SK-N-SH treated with all-trans-retinoic acid at 6 μM for 48 hours (cell line): Measurements from ENCODE around the gene FAM13A.

ENCODE experiments used
- ATAC-seq: fragments of 200-7000 bp; cut with Tn5 transposase; 3 replicates; pipeline ENCODE4 v1.9.1; 2020; ENCODE audit warnings: mild to moderate bottlenecking, moderate library complexity
- BACH2 ChIP-seq: fragments of 250-450 bp; sonication (Bioruptor Pico); IDR thresholded peaks from 2 replicates; pipeline ENCODE4 v1.9.0; 2021; ENCODE audit warnings: mild to moderate bottlenecking, borderline replicate concordance
- CSDC2 ChIP-seq: fragments of 250-450 bp; sonication (Bioruptor Pico); IDR thresholded peaks from 2 replicates; pipeline ENCODE4 v1.5.0; 2020; ENCODE audit warnings: mild to moderate bottlenecking, moderate library complexity
- ESRRG ChIP-seq: fragments of 250-450 bp; sonication (Bioruptor Pico); IDR thresholded peaks from 2 replicates; pipeline ENCODE4 v1.6.1; 2021; ENCODE audit warnings: mild to moderate bottlenecking
- GLIS3 ChIP-seq: fragments of 250-450 bp; sonication (Bioruptor Pico); IDR thresholded peaks from 2 replicates; pipeline ENCODE4 v1.5.0; 2020; ENCODE audit warnings: mild to moderate bottlenecking, moderate library complexity
- ISL1 ChIP-seq: fragments of 250-450 bp; sonication (Bioruptor Pico); IDR thresholded peaks from 2 replicates; pipeline ENCODE4 v2.1.2; 2022; ENCODE audit warnings: mild to moderate bottlenecking, moderate library complexity
- OSR1 ChIP-seq: fragments of 250-450 bp; sonication (Bioruptor Pico); IDR thresholded peaks from 2 replicates; pipeline ENCODE4 v1.8.0; 2022; ENCODE audit warnings: moderate library complexity, mild to moderate bottlenecking, inconsistent platforms
- RARB ChIP-seq: fragments of 250-450 bp; sonication (Bioruptor Pico); IDR thresholded peaks from 2 replicates; pipeline ENCODE4 v1.8.0; 2021; ENCODE audit warnings: mild to moderate bottlenecking, moderate library complexity
- TCF4 ChIP-seq: fragments of 250-450 bp; sonication (Bioruptor Pico); IDR thresholded peaks from 2 replicates; pipeline ENCODE4 v1.8.0; 2021; ENCODE audit warnings: mild to moderate bottlenecking, moderate library complexity, borderline replicate concordance
- TOX ChIP-seq: fragments of 250-450 bp; sonication (Bioruptor Pico); IDR thresholded peaks from 2 replicates; pipeline ENCODE4 v1.8.0; 2021; ENCODE audit warnings: mild to moderate bottlenecking, moderate library complexity, borderline replicate concordance
- ZC3H10 ChIP-seq: fragments of 250-450 bp; sonication (Bioruptor Pico); IDR thresholded peaks from 2 replicates; pipeline ENCODE4 v1.5.1; 2021; ENCODE audit warnings: mild to moderate bottlenecking, moderate library complexity
- ZFP3 ChIP-seq: fragments of 250-450 bp; sonication (Bioruptor Pico); IDR thresholded peaks from 2 replicates; pipeline ENCODE4 v1.5.0; 2020; ENCODE audit warnings: mild to moderate bottlenecking, moderate library complexity
- ZNF565 ChIP-seq: fragments of 450-650 bp; formaldehyde crosslinking; conservative IDR thresholded peaks from 2 replicates; pipeline ENCODE4 v1.5.0; 2020; ENCODE audit warnings: low read depth, mild to moderate bottlenecking, moderate library complexity
- ZNF70 ChIP-seq: fragments of 450-650 bp; formaldehyde crosslinking; IDR thresholded peaks from 2 replicates; pipeline ENCODE4 v1.5.0; 2020; ENCODE audit warnings: mild to moderate bottlenecking, moderate library complexity
- ZNF8 ChIP-seq: fragments of 450-650 bp; formaldehyde crosslinking; IDR thresholded peaks from 2 replicates; pipeline ENCODE4 v1.5.0; 2020; ENCODE audit warnings: mild to moderate bottlenecking, moderate library complexity
- TF ChIP-seq, protein P1 (sequence below): fragments of 250-450 bp; sonication (Bioruptor Pico); IDR thresholded peaks from 2 replicates; pipeline ENCODE4 v1.5.0; 2020; ENCODE audit warnings: mild to moderate bottlenecking, moderate library complexity
- TF ChIP-seq, protein P2 (sequence below): fragments of 250-450 bp; sonication (Bioruptor Pico); IDR thresholded peaks from 2 replicates; pipeline ENCODE4 v1.5.1; 2021; ENCODE audit warnings: mild to moderate bottlenecking, moderate library complexity
- TF ChIP-seq, protein P3 (sequence below): fragments of 250-450 bp; sonication (Bioruptor Pico); IDR thresholded peaks from 2 replicates; pipeline ENCODE4 v1.5.1; 2020; ENCODE audit warnings: low read depth, mild to moderate bottlenecking, moderate library complexity
- TF ChIP-seq, protein P4 (sequence below): fragments of 250-450 bp; sonication (Bioruptor Pico); IDR thresholded peaks from 2 replicates; pipeline ENCODE4 v1.8.0; 2020; ENCODE audit warnings: mild to moderate bottlenecking, moderate library complexity, borderline replicate concordance

FAM13A gene

DNA sequence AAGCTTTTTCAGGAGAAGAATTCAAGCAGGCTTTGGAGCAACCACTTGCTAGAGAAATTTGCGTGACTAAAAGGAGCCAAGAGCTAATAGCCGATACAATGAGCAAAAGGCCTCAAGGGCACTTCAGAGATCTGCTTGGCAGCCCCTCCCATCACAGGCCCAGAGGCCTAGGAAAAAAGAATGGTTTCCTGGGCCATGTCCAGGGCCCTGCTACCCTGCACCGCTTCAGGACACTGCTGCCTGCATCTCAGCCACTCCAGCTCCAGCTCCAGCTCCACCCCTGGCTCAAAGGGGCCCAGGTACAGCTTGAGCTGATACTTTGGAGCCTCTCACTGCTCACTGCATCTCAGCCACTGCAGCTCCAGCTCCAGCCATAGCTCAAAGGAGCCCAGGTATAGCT is 98.9 kb downstream of the FAM13A start:
- no peak for TF ChIP-seq ISL1
- TF ChIP-seq CSDC2 (CRISPR knock-in tag), result no peak
- TF ChIP-seq RARB (CRISPR knock-in tag), result no peak
- TF ChIP-seq GLIS3, result no peak
- no peak for TF ChIP-seq OSR1 (CRISPR knock-in tag)
- no peak for TF ChIP-seq ZNF565 (CRISPR knock-in tag)
- TF ChIP-seq, protein P1, sequence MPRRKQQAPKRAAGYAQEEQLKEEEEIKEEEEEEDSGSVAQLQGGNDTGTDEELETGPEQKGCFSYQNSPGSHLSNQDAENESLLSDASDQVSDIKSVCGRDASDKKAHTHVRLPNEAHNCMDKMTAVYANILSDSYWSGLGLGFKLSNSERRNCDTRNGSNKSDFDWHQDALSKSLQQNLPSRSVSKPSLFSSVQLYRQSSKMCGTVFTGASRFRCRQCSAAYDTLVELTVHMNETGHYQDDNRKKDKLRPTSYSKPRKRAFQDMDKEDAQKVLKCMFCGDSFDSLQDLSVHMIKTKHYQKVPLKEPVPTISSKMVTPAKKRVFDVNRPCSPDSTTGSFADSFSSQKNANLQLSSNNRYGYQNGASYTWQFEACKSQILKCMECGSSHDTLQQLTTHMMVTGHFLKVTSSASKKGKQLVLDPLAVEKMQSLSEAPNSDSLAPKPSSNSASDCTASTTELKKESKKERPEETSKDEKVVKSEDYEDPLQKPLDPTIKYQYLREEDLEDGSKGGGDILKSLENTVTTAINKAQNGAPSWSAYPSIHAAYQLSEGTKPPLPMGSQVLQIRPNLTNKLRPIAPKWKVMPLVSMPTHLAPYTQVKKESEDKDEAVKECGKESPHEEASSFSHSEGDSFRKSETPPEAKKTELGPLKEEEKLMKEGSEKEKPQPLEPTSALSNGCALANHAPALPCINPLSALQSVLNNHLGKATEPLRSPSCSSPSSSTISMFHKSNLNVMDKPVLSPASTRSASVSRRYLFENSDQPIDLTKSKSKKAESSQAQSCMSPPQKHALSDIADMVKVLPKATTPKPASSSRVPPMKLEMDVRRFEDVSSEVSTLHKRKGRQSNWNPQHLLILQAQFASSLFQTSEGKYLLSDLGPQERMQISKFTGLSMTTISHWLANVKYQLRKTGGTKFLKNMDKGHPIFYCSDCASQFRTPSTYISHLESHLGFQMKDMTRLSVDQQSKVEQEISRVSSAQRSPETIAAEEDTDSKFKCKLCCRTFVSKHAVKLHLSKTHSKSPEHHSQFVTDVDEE (CRISPR knock-in tag), result no peak
- ATAC-seq, result no peak

DNA sequence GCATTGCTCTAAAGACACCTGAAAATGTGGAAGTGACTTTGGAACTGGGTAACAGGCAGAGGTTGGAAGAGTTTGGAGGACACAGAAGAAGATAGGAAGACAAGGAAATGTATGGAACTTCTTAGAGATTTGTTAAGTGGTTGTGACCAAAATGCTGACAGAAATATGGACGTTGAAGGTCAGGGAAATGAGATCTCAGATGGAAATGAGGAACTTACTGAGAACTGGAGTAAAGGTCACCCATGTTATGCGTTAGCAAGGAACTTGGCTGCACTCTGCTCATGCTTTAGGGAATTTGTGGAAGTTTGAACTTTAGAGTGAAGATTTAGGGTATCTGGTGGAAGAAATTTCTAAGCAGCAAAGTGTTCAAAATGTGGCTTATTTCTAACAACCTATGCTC is 99.4 kb downstream of the FAM13A start:
- ATAC-seq, result no peak
- TF ChIP-seq ZNF70 (no peak), ISL1 (no peak), GLIS3 (no peak), ZNF565 (CRISPR knock-in tag) (no peak), ESRRG (CRISPR knock-in tag) (no peak), OSR1 (CRISPR knock-in tag) (no peak), ZNF8 (no peak), TCF4 (CRISPR knock-in tag) (no peak), BACH2 (CRISPR knock-in tag) (no peak), ZC3H10 (CRISPR knock-in tag) (no peak), TOX (CRISPR knock-in tag) (no peak), ZFP3 (CRISPR knock-in tag) (no peak), RARB (CRISPR knock-in tag) (no peak)
- TF ChIP-seq, protein P2, sequence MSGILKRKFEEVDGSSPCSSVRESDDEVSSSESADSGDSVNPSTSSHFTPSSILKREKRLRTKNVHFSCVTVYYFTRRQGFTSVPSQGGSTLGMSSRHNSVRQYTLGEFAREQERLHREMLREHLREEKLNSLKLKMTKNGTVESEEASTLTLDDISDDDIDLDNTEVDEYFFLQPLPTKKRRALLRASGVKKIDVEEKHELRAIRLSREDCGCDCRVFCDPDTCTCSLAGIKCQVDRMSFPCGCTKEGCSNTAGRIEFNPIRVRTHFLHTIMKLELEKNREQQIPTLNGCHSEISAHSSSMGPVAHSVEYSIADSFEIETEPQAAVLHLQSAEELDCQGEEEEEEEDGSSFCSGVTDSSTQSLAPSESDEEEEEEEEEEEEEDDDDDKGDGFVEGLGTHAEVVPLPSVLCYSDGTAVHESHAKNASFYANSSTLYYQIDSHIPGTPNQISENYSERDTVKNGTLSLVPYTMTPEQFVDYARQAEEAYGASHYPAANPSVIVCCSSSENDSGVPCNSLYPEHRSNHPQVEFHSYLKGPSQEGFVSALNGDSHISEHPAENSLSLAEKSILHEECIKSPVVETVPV, result no peak
- TF ChIP-seq, protein P1 (CRISPR knock-in tag), result no peak
- TF ChIP-seq, protein P3, sequence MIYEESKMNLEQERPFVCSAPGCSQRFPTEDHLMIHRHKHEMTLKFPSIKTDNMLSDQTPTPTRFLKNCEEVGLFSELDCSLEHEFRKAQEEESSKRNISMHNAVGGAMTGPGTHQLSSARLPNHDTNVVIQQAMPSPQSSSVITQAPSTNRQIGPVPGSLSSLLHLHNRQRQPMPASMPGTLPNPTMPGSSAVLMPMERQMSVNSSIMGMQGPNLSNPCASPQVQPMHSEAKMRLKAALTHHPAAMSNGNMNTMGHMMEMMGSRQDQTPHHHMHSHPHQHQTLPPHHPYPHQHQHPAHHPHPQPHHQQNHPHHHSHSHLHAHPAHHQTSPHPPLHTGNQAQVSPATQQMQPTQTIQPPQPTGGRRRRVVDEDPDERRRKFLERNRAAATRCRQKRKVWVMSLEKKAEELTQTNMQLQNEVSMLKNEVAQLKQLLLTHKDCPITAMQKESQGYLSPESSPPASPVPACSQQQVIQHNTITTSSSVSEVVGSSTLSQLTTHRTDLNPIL (CRISPR knock-in tag), result no peak
- TF ChIP-seq, protein P4, sequence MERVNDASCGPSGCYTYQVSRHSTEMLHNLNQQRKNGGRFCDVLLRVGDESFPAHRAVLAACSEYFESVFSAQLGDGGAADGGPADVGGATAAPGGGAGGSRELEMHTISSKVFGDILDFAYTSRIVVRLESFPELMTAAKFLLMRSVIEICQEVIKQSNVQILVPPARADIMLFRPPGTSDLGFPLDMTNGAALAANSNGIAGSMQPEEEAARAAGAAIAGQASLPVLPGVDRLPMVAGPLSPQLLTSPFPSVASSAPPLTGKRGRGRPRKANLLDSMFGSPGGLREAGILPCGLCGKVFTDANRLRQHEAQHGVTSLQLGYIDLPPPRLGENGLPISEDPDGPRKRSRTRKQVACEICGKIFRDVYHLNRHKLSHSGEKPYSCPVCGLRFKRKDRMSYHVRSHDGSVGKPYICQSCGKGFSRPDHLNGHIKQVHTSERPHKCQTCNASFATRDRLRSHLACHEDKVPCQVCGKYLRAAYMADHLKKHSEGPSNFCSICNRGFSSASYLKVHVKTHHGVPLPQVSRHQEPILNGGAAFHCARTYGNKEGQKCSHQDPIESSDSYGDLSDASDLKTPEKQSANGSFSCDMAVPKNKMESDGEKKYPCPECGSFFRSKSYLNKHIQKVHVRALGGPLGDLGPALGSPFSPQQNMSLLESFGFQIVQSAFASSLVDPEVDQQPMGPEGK (CRISPR knock-in tag), result no peak

DNA sequence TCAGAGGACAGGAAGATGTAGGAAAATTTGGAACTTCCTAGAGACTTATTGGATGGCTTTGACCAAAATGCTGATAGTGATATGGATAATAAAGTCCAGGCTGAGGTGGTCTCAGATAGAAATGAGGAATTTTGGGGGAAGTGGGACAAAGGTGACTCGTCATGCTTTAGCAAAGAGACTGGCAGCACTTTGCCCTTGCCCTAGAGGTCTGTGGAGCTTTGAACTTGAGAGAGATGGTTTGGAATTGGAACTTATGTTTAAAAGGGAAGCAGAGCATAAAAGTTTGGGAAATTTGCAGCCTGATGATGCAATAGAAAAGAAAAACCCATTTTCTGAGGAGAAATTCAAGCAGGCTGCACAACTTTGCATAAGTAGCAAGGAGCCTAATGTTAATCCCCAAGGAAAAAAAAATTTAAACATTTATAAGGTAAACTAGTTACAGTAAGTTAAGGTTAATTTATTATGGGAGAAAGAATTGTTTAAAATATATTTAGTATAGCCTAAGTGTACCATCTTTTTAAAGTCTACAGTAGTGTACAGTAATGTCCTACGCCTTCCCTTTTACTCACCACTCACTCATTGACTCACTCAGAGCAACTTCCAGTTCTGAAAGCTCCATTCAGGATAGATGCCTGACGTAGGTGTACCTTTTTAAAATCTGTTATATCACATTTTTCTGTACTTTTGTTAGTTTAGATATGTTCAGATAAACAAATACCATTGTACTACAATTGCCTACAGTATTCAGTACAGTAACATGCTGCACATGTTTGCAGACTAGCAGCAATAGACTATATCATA is 101.2 kb downstream of the FAM13A start:
- no peak for TF ChIP-seq ZFP3 (CRISPR knock-in tag)
- TF ChIP-seq ZNF8, result no peak
- TF ChIP-seq RARB (CRISPR knock-in tag), result no peak
- TF ChIP-seq BACH2 (CRISPR knock-in tag), result no peak
- no peak for TF ChIP-seq ESRRG (CRISPR knock-in tag)
- no peak for TF ChIP-seq ISL1
- ATAC-seq, result no peak
